LNCAP (cell line): Measurements from ENCODE around the gene PER2.

Source experiments
- TF ChIP-seq, protein P1 (sequence below): fragments of 450-650 bp; IDR thresholded peaks from 2 replicates; pipeline ENCODE4 v1.5.1; 2017; ENCODE audit warnings: mild to moderate bottlenecking

Gene PER2

DNA sequence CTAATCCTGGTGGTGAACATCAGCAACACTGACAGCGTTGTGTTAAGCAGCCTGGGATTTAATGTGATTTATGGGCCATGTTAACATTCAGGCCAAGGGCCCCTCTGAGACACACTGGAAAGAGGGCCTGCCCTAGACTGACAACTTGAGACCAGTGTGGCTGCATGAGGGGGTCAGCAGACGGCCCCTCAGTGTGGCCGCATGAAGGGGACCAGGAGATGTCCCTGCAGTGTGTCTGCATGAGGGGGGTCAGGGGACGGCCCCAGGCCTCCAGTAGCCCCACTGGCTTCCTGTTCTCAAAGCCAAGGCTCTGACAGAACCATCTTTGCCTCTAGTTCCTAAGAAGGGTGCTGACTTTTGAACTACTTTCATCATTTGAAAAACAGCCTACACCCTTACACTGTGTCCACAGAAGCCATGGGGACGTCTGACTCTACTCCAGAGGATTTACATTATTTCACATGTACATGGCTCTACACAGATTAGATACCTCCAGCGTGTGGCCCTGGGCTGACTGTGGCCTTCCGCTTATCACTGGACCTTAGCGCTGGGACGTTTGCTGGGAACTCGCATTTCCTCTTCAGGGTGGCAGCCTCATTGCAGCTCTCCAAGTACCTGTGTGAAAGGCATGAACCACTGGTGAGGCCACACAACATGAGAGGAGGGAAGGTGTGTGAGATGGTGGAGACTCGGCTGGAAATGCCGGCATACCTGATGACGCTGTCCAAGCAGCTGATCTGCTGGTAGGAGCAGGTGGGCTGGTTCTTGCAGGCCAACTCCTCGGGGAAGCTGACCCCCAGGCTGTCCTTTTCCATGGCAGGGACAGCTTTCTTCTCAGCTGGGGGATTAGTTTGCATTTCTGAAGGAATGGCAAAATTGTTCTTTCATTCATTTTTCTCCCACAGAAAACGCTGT is 30.4 kb downstream of the PER2 start:
- TF ChIP-seq, protein P1, sequence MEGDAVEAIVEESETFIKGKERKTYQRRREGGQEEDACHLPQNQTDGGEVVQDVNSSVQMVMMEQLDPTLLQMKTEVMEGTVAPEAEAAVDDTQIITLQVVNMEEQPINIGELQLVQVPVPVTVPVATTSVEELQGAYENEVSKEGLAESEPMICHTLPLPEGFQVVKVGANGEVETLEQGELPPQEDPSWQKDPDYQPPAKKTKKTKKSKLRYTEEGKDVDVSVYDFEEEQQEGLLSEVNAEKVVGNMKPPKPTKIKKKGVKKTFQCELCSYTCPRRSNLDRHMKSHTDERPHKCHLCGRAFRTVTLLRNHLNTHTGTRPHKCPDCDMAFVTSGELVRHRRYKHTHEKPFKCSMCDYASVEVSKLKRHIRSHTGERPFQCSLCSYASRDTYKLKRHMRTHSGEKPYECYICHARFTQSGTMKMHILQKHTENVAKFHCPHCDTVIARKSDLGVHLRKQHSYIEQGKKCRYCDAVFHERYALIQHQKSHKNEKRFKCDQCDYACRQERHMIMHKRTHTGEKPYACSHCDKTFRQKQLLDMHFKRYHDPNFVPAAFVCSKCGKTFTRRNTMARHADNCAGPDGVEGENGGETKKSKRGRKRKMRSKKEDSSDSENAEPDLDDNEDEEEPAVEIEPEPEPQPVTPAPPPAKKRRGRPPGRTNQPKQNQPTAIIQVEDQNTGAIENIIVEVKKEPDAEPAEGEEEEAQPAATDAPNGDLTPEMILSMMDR, result no peak

DNA sequence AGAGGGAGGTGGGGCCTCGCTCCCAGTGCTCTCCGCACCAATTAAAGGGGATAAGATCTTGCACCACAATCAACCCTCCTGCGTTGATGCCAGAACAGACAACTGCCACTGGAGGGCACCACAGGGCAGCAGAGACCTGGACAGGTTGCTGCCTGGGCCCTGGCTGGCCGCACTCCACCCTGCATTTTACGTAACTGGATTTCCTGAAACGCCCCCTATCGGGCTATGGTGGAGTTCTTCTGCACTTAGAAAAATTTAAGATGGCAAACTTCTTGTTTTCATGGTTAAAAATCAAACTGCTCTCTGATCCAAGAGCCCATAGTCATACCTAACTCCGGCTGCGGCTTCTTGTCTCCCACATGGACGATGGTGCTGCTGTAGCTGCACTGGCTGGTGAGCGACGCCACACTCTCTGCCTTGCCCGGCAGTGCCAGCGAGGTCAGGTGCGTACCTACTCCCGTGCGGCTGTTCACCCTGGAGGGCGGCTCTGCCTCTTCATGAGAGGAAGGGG is 31.8 kb downstream of the PER2 start:
- TF ChIP-seq, protein P1, result peak; percentile 96

DNA sequence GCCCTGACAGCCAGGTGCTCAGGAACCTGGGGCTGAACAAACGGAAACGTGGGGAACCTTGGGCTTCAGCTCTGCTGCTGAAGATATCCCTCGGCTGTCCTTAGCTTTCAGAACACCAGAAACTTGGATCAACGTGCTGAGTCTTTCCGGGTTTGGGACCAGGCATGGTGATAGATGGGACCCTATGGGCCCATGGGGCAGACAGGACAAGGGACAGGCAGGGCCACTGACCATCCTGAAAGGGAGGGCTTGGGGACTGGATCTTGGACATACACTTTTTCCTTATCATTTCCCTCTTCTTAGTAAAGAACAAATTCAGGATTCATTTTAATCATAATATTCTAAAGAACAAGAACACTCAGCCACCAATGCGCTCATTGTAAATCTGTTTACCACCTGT is 32.3 kb downstream of the PER2 start:
- TF ChIP-seq, protein P1, result no peak

DNA sequence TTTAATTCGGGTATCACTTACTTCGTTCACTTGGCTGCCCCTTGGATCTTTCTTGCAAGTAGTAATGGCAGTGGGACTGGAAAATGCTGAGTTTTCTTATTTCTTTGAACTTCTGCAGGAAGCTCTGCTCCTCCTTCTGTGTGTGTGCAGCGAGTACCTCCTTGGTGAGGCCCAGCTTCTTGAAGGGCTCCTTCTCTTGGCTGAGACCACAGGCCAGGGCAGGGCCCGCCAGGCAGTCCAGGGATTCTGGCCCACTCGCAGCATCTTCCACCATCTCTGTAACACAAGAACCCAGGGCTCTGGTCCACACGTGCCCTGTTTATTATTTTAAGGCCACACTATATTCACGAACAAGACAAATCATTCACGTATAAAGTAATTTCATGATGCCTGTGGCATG is 32.8 kb downstream of the PER2 start:
- TF ChIP-seq, protein P1, result no peak

DNA sequence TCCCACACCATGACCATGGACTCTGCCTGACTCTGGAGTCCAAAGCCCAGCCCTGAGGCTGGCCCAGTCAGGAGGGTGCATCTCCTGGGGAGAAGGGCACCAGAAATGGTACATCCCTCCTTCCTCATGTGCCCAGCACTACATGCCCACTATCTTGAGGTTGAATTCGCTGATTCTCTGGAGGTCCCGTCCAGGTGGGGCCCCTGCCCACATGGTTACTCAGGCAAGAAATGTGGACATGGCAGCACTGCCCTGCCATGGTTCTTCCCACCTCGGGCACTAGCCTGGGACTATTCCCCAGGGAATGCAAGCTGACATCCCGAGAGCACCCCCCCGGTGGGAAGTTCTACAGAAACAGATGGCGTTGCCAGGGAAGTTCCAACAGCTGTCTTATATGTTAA is 33.3 kb downstream of the PER2 start:
- TF ChIP-seq, protein P1, result no peak

DNA sequence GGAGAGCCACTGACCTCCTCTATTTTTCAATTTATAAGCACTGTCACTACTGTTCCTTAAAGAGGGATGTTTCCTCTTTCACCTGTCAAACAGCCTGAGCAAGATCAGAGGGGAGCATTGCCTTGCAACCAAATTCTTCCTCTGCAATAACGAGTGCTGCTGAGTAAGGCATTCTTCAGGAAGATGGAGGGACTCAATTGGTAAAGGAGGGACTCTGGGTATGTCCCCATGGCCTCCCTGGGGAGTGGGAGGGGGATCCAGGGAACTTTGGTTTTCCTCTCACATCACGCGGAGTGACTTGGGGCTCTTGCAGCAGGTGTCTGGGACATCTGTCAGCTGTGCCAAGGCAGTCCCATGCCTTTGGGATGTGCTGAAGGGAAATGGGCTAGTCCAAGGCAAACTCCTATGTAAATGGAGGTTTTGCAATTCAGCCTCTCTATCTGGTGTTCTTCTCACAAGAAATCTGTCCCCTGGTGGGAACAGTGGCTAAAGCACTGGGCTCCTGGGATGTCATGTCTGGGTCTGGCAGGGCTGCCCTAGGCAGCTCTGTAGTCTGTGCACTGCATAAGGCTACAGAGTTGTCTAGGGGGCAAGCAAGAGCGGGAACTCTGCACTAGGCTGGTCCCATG is 34.2 kb downstream of the PER2 start:
- TF ChIP-seq, protein P1, result no peak

DNA sequence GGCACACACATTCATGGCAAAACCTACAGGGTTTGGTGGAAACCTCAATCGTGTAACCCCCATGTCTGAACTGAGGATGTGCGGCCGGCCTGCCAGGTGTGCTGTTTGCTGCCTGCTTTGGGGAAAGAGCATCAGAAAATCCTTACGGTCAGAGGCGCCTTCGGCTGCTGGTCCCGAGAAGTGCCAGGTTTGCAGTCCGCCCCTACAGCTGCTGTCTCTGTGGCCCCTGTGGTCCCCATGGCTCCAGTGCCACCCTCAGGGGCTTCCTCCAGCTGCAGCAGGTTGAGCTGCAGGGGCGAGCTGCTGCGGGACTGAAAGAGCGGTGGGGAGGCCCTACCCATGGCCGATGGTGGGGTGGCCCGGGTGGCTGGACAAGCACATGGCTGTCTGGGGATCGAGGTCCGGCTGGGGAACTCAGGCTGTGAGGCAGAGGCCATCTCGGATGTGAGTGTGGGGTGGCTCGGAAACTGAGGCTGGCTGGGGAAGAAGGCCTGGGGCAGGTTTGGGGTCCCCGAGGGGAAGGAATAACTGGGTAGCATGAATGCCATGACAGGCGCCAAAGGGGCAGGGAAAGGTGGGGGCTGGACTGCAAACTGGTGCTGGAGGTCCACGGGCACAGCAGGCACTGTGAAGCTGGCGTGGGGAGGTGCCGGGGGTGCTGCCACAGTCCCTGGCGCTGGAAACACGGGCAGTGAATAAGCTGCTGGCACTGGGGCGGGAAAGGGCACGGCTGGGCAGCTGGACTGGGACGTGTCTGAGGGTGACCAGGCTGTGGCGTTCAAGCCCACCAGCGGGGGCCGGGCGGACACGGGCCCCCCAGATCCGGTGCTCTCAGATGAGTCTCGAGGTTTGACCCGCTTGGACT is 35.4 kb downstream of the PER2 start:
- TF ChIP-seq, protein P1, result no peak
